Stimulated activated CD4-positive, alpha-beta T cell treated with anti-CD3 and anti-CD28 coated beads, Interleukin-12 subunit alpha, Interleukin-12 subunit beta, amount 100 ng/mL, for 48 hours (primary cell): Measurements from ENCODE around the gene ME1.
"Not testable (repeated sequence)": the region's sequence is repeated elsewhere in the genome, so short reads cannot be mapped to it uniquely, and the experiment has no call there.

Experiments
- DNase-seq, 3 donors: peaks; one replicate each; pipeline ENCODE4 v3.0.0-alpha.2; 2020; ENCODE audit warnings: low read depth in 2 of 3, low spot score in 1 of 3

The ME1 gene

GRCh38 chr6:83359638-83360037 lies 71.2 kb downstream of the ME1 start:
- DNase-seq, result no peak

- DNase-seq, result no peak
Measured at GRCh38 chr6:83354747-83355146, 76.1 kb downstream of the ME1 start.

GRCh38 chr6:83352424-83353061 lies 78.3 kb downstream of the ME1 start:
- no peak for DNase-seq

- no peak for DNase-seq
Measured at GRCh38 chr6:83343121-83343520, 87.7 kb downstream of the ME1 start.

- no peak for DNase-seq
Measured at GRCh38 chr6:83341765-83342164, 89.1 kb downstream of the ME1 start.

- not testable (repeated sequence) for DNase-seq
Measured at GRCh38 chr6:83333916-83334315, 96.9 kb downstream of the ME1 start.

GRCh38 chr6:83333500-83333899 lies 97.4 kb downstream of the ME1 start:
- DNase-seq, result no peak

GRCh38 chr6:83314693-83315092 lies 116.2 kb downstream of the ME1 start:
- DNase-seq, result no peak

- DNase-seq, result no peak
Measured at GRCh38 chr6:83313882-83314281, 117.0 kb downstream of the ME1 start.

GRCh38 chr6:83311231-83311630 lies 119.6 kb downstream of the ME1 start:
- no peak for DNase-seq

GRCh38 chr6:83310046-83310445 lies 120.8 kb downstream of the ME1 start:
- DNase-seq, result no peak

GRCh38 chr6:83309344-83309743 lies 121.5 kb downstream of the ME1 start:
- DNase-seq, result no peak

- no peak for DNase-seq
Measured at GRCh38 chr6:83308833-83309232, 122.0 kb downstream of the ME1 start.

GRCh38 chr6:83307849-83308248 lies 123.0 kb downstream of the ME1 start:
- DNase-seq, result no peak

- no peak for DNase-seq
Measured at GRCh38 chr6:83303426-83303825, 127.4 kb downstream of the ME1 start.

- DNase-seq, result no peak
Measured at GRCh38 chr6:83294676-83295075, 136.2 kb downstream of the ME1 start.

GRCh38 chr6:83292900-83293843 lies 137.7 kb downstream of the ME1 start:
- DNase-seq, result no peak

- DNase-seq, result not testable (repeated sequence)
Measured at GRCh38 chr6:83287298-83287697, 143.6 kb downstream of the ME1 start.

GRCh38 chr6:83285917-83286316 lies 144.9 kb downstream of the ME1 start:
- no peak for DNase-seq

- no peak for DNase-seq
Measured at GRCh38 chr6:83273596-83273995, 157.3 kb downstream of the ME1 start.

- DNase-seq, result no peak
Measured at GRCh38 chr6:83270971-83271719, 159.7 kb downstream of the ME1 start.

- no peak for DNase-seq
Measured at GRCh38 chr6:83265384-83265783, 165.5 kb downstream of the ME1 start.
